H9 (cell line): ENCODE data around the gene BAG3. TPM values are rescaled to one million over a fixed set of nuclear protein-coding genes. Genes with fewer than 3 reads are reported as not detected.

ENCODE experiments used
- DNase-seq: peaks from one replicate; pipeline ENCODE4 v3.0.0-alpha.2; 2017
- H2AFZ ChIP-seq: one replicate; pipeline ENCODE4 v1.6.1; 2013; ENCODE audit warnings: mild to moderate bottlenecking, low read length, control low read depth, moderate library complexity
- H2AK5ac ChIP-seq: 2 replicates; pipeline ENCODE4 v1.6.1; 2013; ENCODE audit warnings: low read length, control low read depth, mixed read lengths; ENCODE audit not compliant: insufficient read length
- H2BK120ac ChIP-seq: one replicate; pipeline ENCODE4 v1.6.1; 2013; ENCODE audit warnings: low read depth, mild to moderate bottlenecking, low read length, control low read depth, inconsistent platforms; ENCODE audit not compliant: poor library complexity, severe bottlenecking
- H2BK12ac ChIP-seq: 2 replicates; pipeline ENCODE4 v1.6.1; 2013; ENCODE audit warnings: low read length, control low read depth, mixed read lengths, low read depth; ENCODE audit not compliant: insufficient read length
- H2BK15ac ChIP-seq: 2 replicates; pipeline ENCODE4 v1.6.1; 2013; ENCODE audit warnings: low read depth, low read length, control low read depth
- H2BK20ac ChIP-seq: one replicate; pipeline ENCODE4 v1.6.1; 2013; ENCODE audit warnings: low read depth, mild to moderate bottlenecking, low read length, control low read depth, inconsistent platforms; ENCODE audit not compliant: poor library complexity, severe bottlenecking
- H2BK5ac ChIP-seq: 2 replicates; pipeline ENCODE4 v1.6.1; 2013; ENCODE audit warnings: low read length, control low read depth, mixed read lengths; ENCODE audit not compliant: insufficient read length
- H3K14ac ChIP-seq: 2 replicates; pipeline ENCODE4 v1.6.1; 2013; ENCODE audit warnings: low read length, control low read depth; ENCODE audit not compliant: insufficient read depth
- H3K18ac ChIP-seq: 2 replicates; pipeline ENCODE4 v1.6.1; 2013; ENCODE audit warnings: low read depth, mild to moderate bottlenecking, mixed read lengths, low read length, control low read depth; ENCODE audit not compliant: insufficient read length
- H3K23ac ChIP-seq: 2 replicates; pipeline ENCODE4 v1.6.1; 2013; ENCODE audit warnings: low read length, control low read depth, mixed read lengths, low read depth; ENCODE audit not compliant: insufficient read length
- H3K23me2 ChIP-seq: 2 replicates; pipeline ENCODE4 v1.6.1; 2013; ENCODE audit warnings: low read depth, mild to moderate bottlenecking, mixed read lengths, low read length, control low read depth; ENCODE audit not compliant: insufficient read length, poor library complexity, severe bottlenecking
- H3K27ac ChIP-seq: 2 replicates; pipeline ENCODE4 v1.5.1; 2013; ENCODE audit warnings: low read length, control low read depth, mixed read lengths, low read depth; ENCODE audit not compliant: insufficient read length
- H3K27me3 ChIP-seq: 2 replicates; pipeline ENCODE4 v1.6.1; 2013; ENCODE audit warnings: low read length, control low read depth, inconsistent platforms; ENCODE audit not compliant: insufficient read depth
- H3K4ac ChIP-seq: 2 replicates; pipeline ENCODE4 v1.6.1; 2013; ENCODE audit warnings: low read depth, mild to moderate bottlenecking, control low read depth, inconsistent platforms, low read length, moderate library complexity
- H3K4me1 ChIP-seq: 2 replicates; pipeline ENCODE4 v1.6.1; 2013; ENCODE audit warnings: low read length, control low read depth, inconsistent platforms; ENCODE audit not compliant: insufficient read depth
- H3K4me2 ChIP-seq: 2 replicates; pipeline ENCODE4 v1.6.1; 2013; ENCODE audit warnings: low read length, control low read depth, mixed read lengths; ENCODE audit not compliant: insufficient read length, insufficient read depth
- H3K56ac ChIP-seq: 2 replicates; pipeline ENCODE4 v1.6.1; 2013; ENCODE audit warnings: low read depth, mild to moderate bottlenecking, mixed read lengths, low read length, control low read depth; ENCODE audit not compliant: insufficient read length
- H3K79me1 ChIP-seq: 2 replicates; pipeline ENCODE4 v1.6.1; 2013; ENCODE audit warnings: low read depth, mild to moderate bottlenecking, moderate library complexity, low read length, control low read depth, inconsistent platforms; ENCODE audit not compliant: insufficient read depth, poor library complexity, severe bottlenecking
- H3K79me2 ChIP-seq: 2 replicates; pipeline ENCODE4 v1.6.1; 2013; ENCODE audit warnings: low read length, control low read depth, inconsistent platforms; ENCODE audit not compliant: insufficient read depth
- H3K9ac ChIP-seq: 2 replicates; pipeline ENCODE4 v1.6.1; 2013; ENCODE audit warnings: low read length, control low read depth, mixed read lengths; ENCODE audit not compliant: insufficient read length; ENCODE audit errors: extremely low read depth
- H3K9me3 ChIP-seq: one replicate; pipeline ENCODE4 v1.6.1; 2013; ENCODE audit warnings: low read depth, low read length, inconsistent platforms; ENCODE audit not compliant: control insufficient read depth
- H3T11ph ChIP-seq: one replicate; pipeline ENCODE4 v1.6.1; 2013; ENCODE audit warnings: mild to moderate bottlenecking, low read length, control low read depth, inconsistent platforms
- H4K20me1 ChIP-seq: one replicate; pipeline ENCODE4 v1.6.1; 2013; ENCODE audit not compliant: control insufficient read depth, insufficient read length, insufficient read depth
- H4K5ac ChIP-seq: 2 replicates; pipeline ENCODE4 v1.6.1; 2013; ENCODE audit warnings: low read depth, mild to moderate bottlenecking, mixed read lengths, low read length, control low read depth; ENCODE audit not compliant: insufficient read length
- H4K8ac ChIP-seq: replicated peaks from 2 replicates; pipeline ENCODE4 v1.6.1; 2013; ENCODE audit warnings: low read length, control low read depth, mixed read lengths, low read depth; ENCODE audit not compliant: insufficient read length
- H4K91ac ChIP-seq: 2 replicates; pipeline ENCODE4 v1.6.1; 2013; ENCODE audit warnings: low read depth, mild to moderate bottlenecking, moderate library complexity, mixed read lengths, low read length, control low read depth; ENCODE audit not compliant: insufficient read length
- H3K27ac Mint-ChIP-seq, 3 experiments: 2 replicates in 2 of 3; 3 replicates in 1 of 3; pipeline ENCODE4 v1.8.0; 2020 to 2021; ENCODE audit warnings: mixed read lengths in 3 of 3, mild to moderate bottlenecking in 1 of 3, moderate library complexity in 1 of 3
- H3K27me3 Mint-ChIP-seq: 2 replicates; pipeline ENCODE4 v1.8.0; 2021; ENCODE audit warnings: low read depth, mild to moderate bottlenecking, moderate library complexity, mixed read lengths
- H3K36me3 Mint-ChIP-seq, 3 experiments: 2 replicates in 2 of 3; 3 replicates in 1 of 3; pipeline ENCODE4 v1.8.0; 2020 to 2021; ENCODE audit warnings: low read depth in 3 of 3, mixed read lengths in 3 of 3; ENCODE audit not compliant: insufficient read depth in 1 of 3
- H3K4me1 Mint-ChIP-seq, 2 experiments: 2 replicates each; pipeline ENCODE4 v1.8.0; 2020; ENCODE audit warnings: mixed read lengths in 2 of 2
- H3K4me3 Mint-ChIP-seq, 2 experiments: 2 replicates in 1 of 2; 3 replicates in 1 of 2; pipeline ENCODE4 v1.8.0; 2020 to 2021; ENCODE audit warnings: mild to moderate bottlenecking in 2 of 2, mixed read lengths in 2 of 2, moderate library complexity in 1 of 2
- H3K9me3 Mint-ChIP-seq, 2 experiments: 2 replicates in 1 of 2; 3 replicates in 1 of 2; pipeline ENCODE4 v1.8.0; 2020; ENCODE audit warnings: mild to moderate bottlenecking in 2 of 2, mixed read lengths in 2 of 2, moderate library complexity in 1 of 2
- CTCF ChIP-seq: fragments of 200-600 bp; sonication (generic); conservative IDR thresholded peaks from 3 replicates; pipeline ENCODE4 v1.8.0; 2021; ENCODE audit warnings: antibody characterized with exemption, mild to moderate bottlenecking
- WGBS: extraction: QIAGEN DNeasy Blood & Tissue Kit; methylation state at CpG from one replicate; pipeline ENCODE4 v1.1.7; 2013; ENCODE audit warnings: missing lambda C conversion rate, low lambda C conversion rate, mixed read lengths; ENCODE audit not compliant: insufficient read length; ENCODE audit errors: extremely low coverage; 5-methylcytosine and 5-hydroxymethylcytosine counted together
- total RNA-seq: library from RNA; stranded (reverse); gene quantifications from 2 replicates; pipeline ENCODE4 v1.2.1, GENCODE V29; 2021

BAG3 gene
- total RNA-seq, 1 experiment from 2014 or later = 11.4 TPM

GRCh38 chr10:119658274-119658673 lies 7.1 kb downstream of the BAG3 start:
- H3K9ac ChIP-seq = no peak overlapping the region
- H3K79me2 ChIP-seq = no peaks in the 10 kb centered on the region; the same call in 1 of the 2 replicates
- H3K36me3 Mint-ChIP-seq = peaks cover 10 to 18% (median 10%) of the 10 kb centered on the region in 3 experiments

More at GRCh38 chr10:119658274-119658673, 7.1 kb downstream of the BAG3 start:
- Mint-ChIP-seq H3K4me3 (no peak overlapping the region), H3K27me3 (no peaks in the 10 kb centered on the region; the same call in 1 of the 2 replicates), H3K27ac (peak overlapping the region in 2 of 3 experiments; percentile 41 to 94; a peak in 3 of 7 replicates), H3K4me1 (peaks cover 30% of the 10 kb centered on the region in 2 experiments), H3K9me3 (no peaks in the 10 kb centered on the region; a peak in 2 of 5 replicates)
- Histone ChIP-seq H2BK120ac (no peak overlapping the region), H2BK15ac (no peak overlapping the region), H3K4me1 (peaks cover 4% of the 10 kb centered on the region; the same call in 1 of the 2 replicates), H2BK20ac (no peak overlapping the region), H3K14ac (no peak overlapping the region; the same call in 1 of the 2 replicates), H3K4me2 (no peak overlapping the region), H4K91ac (no peak overlapping the region), H3K4ac (no peak overlapping the region), H3K56ac (no peak overlapping the region), H4K20me1 (no peaks in the 10 kb centered on the region), H3T11ph (no peak overlapping the region), H3K23ac (no peak overlapping the region), H3K27me3 (no peaks in the 10 kb centered on the region), H2AK5ac (no peak overlapping the region), H3K23me2 (peaks cover 2% of the 10 kb centered on the region), H3K18ac (peak overlapping the region; percentile 22), H3K9me3 (no peaks in the 10 kb centered on the region), H3K79me1 (peaks cover 3% of the 10 kb centered on the region), H2BK12ac (no peak overlapping the region), H4K5ac (no peak overlapping the region), H3K27ac (no peak overlapping the region), H2BK5ac (no peak overlapping the region), H2AFZ (no peak overlapping the region), H4K8ac (no peak overlapping the region)
- DNase-seq = peak; percentile 57
- no peak for TF ChIP-seq CTCF
- WGBS = no CpG with 5 or more reads among the region's 13 CpGs
